Astrocyte of the spinal cord (primary cell): ENCODE data around the gene SLC24A4.
A peak's percentile ranks its signal among the peaks of the same experiment; 100 is the strongest.

Source experiments
- DNase-seq: peaks from one replicate; pipeline ENCODE4 v3.0.0; 2011; ENCODE audit warnings: low read depth, low spot score
- H3K4me3 ChIP-seq: 2 replicates; pipeline ENCODE4 v1.5.1; 2011; ENCODE audit warnings: low read depth, mild to moderate bottlenecking, low read length, moderate library complexity
- CTCF ChIP-seq: IDR thresholded peaks from 2 replicates; pipeline ENCODE4 v1.5.1; 2012; ENCODE audit warnings: low read depth, mild to moderate bottlenecking, low read length, inconsistent platforms
- in situ Hi-C: cut with HindIII; loops from 2 replicates; pipeline ENCODE4 v1.10.0; 2017; ENCODE audit warnings: low sequenced_read_pairs

Gene SLC24A4

DNA sequence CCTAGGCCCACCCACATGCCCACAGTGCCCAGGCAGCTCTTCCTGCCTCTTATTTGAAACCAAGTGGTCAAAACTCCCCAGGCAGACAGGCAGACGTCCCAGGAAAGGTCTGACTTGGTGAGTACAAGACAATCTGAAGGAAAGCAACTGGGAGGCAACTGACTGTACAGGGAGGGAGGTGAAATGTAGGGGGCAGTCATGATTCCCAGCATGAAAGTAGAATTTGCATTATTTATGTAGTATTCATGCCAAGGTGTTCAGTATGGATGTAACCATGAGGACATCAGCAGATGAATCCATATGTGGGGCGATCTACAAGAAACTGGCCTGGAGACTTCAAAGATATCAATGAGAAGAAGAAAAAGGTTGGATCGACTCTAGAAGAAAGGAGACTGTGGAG, 46.1 kb downstream of the SLC24A4 start:
- in situ Hi-C loops = no loop called here
- H3K4me3 ChIP-seq = no peak overlapping the region
- no peak for DNase-seq
- no peak for TF ChIP-seq CTCF

DNA sequence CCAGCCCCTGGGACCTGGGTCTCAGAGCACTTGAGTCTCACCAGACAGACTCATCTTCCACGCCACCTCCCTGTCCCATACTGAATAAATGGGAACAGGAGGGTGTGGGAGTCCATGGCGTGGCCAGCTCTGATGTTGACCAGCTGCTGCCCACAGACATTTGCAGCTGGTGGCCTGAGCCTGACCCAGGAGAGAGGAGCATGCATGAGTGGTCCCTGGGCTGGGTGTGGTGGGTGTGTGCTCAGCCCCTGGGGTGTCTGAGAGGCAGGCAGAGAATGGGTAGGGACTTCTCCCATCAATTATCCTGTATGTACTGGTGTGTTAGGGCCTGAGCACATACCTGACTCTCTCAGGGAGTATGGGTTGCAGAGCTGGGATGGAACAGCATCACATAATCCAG, 49.3 kb downstream of the SLC24A4 start:
- no peak for TF ChIP-seq CTCF
- in situ Hi-C loops = no loop called here
- DNase-seq = no peak
- no peak overlapping the region for H3K4me3 ChIP-seq

- in situ Hi-C loops = no loop called here
- H3K4me3 ChIP-seq = no peak overlapping the region
- DNase-seq = no peak
These were observed 50.4 kb downstream of the SLC24A4 start for GRCh38 chr14:92373336-92373735.

GRCh38 chr14:92380131-92380530, 57.2 kb downstream of the SLC24A4 start:
- H3K4me3 ChIP-seq = no peak overlapping the region
- in situ Hi-C loops = no loop called here
- no peak for TF ChIP-seq CTCF
- DNase-seq = no peak

More at GRCh38 chr14:92373336-92373735, 50.4 kb downstream of the SLC24A4 start:
- no peak for TF ChIP-seq CTCF

GRCh38 chr14:92380582-92380981, 57.6 kb downstream of the SLC24A4 start:
- TF ChIP-seq CTCF = no peak

DNA sequence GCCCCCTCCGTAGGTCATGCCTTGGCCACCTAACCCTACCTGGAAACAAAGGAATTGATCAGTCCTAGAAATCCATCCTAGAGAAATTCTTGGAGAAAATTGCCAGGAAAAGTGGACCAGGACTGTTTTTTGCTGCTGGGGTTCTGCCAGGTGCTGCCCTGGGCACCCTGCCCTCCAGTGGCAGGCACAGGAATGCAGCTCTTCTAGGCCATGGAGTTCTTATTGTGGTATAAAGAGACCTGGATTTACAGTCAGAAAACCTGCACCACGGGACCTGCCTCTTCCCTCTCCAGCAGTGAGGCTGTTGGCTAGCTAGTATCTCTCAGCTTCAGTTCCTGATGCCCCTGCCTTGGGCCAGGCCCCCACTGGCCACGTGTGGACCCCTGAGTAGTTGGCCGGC, 59.7 kb downstream of the SLC24A4 start:
- DNase-seq = no peak
- H3K4me3 ChIP-seq = no peak overlapping the region
- in situ Hi-C loops = no loop called here
- peak; percentile 27 for TF ChIP-seq CTCF

More at GRCh38 chr14:92380582-92380981, 57.6 kb downstream of the SLC24A4 start:
- in situ Hi-C loops = no loop called here
- H3K4me3 ChIP-seq = no peak overlapping the region
- DNase-seq = no peak

DNA sequence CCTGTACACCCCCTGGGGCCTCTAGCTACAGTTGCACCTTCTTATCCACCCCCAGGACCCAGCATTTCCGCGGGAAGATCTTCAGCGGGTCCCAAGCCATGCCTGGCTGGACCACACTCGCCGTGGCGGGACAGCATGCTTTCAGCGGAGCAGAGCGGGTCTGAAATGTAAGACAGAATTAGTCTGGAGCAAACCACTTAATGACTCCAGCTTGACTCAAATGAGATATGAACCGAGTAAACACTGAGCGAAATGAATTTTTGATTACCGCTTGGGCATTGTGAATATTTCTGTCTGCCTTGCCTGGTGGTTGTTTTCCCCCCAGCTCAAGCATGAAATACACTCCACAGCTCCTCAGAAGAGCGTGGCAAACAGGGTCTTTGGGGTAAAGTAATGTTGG, 60.8 kb downstream of the SLC24A4 start:
- DNase-seq = no peak
- TF ChIP-seq CTCF = no peak
- no peak overlapping the region for H3K4me3 ChIP-seq
- in situ Hi-C loops = no loop called here
